NCI-H2227 (cell line): Measurements from ENCODE around the gene DPY19L2.
"Not testable (repeated sequence)": the region's sequence is repeated elsewhere in the genome, so short reads cannot be mapped to it uniquely, and the experiment has no call there.

ENCODE experiments used
- DNase-seq: peaks from one replicate; lab custom pipeline; 2025; ENCODE audit not compliant: unreplicated experiment; lab: John Stamatoyannopoulos, UW

DPY19L2 gene

DNA sequence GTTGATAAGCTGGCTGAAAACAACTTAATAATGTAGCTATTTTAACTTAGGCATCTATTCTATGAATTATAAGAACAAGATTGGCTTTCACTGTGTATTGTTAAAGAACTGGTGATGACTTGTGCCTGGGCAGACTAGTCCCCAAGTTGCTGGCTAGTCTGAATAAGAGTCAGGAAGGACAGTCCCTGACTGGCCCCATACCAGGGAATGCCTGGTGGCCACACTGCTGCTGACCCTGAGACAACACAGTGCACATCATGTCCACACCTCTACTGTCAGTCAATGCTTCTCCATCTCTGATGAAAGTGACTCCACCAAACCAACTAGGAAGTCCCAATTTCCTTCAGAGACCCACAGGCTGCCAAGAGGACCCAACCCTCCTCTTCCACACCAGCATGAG is 130.5 kb downstream of the DPY19L2 start:
- DNase-seq = not testable (repeated sequence)

DNA sequence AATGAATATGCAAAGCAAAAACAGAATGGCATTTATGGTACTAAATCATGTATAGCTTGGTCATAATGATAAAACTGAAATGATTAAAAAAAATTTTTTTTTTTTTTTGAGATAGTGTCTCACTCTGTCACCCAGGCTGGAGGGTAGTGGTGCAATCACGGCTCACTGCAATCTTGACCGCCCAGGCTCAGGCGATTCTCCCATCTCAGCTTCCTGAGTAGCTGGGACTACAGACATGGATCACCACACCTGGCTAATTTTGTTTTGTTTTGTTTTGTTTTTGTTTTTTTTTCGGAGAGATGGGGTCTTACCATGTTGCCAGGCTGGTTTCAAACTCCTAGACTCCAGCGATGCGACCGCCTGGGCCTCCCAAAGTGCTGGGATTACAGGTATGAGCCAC is 138.7 kb downstream of the DPY19L2 start:
- not testable (repeated sequence) for DNase-seq

DNA sequence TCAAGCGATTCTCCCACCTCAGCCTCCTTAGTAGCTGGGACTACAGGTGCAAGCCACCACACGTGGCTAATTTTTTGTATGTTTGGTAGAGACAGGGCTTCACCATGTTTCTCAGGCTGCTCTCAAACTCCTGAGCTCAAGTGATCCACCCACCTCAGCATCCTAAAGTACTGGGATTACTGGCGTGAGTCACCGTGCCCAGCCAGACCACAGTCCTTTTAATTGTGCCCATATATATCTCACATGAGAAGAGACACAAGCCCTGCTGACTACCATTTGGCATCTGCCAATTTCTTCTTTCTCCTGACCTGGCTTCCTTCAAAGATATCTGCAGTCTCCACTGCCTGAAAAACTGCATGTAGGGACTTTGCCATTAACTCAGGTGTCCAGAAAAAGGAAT is 142.5 kb downstream of the DPY19L2 start:
- DNase-seq = no peak

DNA sequence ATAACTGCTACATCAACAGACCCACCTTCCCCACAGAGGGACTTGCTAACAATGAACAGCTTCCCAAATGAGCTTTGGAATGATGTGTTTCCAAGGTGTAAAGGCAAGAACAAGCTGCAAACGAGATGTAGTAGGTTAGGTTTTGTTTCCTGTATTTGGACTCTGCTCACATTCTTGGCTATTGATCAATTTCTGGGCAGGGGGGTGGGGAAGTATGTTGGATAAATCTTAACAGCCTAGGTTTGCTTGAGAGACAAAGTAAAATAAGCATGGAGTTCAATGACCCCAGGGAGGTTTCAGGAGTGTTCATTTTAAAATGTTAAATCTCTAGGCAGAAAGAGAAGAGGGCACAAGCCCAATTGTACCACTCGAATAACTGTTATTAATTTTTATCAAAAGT is 146.6 kb downstream of the DPY19L2 start:
- DNase-seq = no peak
